Measurements from ENCODE around the gene PYHIN1.

Gene PYHIN1

DNA sequence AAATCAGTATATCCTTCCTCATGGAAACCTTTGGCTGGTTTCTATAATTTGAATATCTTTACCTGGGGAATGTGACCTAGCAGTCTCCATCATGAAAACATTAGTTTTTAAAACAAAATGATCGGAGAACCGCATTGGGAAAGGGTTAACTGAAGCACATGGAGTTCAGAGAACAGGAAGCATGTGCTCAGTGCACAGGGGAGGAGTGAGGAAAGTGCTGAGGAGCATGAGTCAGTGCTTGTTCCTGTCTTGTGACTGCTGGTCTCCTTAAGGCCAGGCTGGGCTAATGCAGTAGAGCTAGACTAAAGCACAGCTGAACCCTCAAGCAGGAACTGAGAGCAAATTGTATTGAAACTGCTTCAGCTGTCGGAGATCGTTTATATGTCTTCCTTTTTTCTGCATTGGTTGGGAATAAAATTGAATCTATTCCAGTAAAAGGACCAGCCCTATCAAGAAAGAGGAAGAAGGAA, 84.1 kb downstream of the PYHIN1 start:
- DNase-seq = no peak

DNA sequence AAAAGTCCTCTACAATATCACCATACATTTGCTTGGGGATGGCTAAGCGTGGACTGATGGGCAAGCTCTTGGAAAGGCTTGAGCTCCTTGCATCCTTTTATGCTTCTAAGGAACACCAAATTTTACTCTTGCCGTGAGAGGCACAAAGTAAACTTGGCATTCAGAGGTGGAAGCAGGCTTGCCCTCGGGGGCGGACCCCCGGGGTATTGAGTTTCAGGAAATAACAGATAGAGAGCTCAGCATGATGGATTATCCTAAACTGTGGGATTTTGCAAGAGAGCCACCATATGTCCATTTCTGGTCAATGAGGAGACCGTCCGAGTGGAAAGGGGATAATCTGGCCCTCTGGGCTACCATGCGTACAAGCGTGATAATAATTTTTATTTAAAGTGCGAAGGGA, 92.4 kb downstream of the PYHIN1 start:
- DNase-seq = no peak

DNA sequence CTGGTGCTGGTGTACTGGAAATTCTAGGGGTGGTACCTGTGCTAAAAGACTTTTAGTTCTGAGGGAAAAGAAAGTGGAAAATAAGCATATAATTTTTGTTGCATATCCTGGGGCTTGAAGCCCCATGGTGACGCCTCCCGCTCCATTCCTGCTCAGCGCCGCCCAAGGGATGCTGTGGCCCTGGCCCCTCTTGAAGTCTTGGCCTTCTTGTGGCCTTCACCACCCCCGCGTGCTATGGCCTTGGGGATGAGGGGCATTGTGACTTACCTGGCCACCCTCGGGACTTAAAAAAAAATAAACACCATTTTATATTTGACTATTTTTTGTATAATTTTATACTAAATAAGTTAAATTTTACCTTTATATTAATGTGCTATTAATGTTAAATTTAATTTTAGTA, 93.7 kb downstream of the PYHIN1 start:
- DNase-seq = no peak

Data from GOT3 (cell line).